Stimulated activated CD8-positive, alpha-beta memory T cell treated with anti-CD3 and anti-CD28 coated beads, Interleukin-2, amount 100 ng/mL, for 48 hours (primary cell): ENCODE results near the gene PEX26.
"Not testable (repeated sequence)": the region's sequence is repeated elsewhere in the genome, so short reads cannot be mapped to it uniquely, and the experiment has no call there.

Source experiments
- DNase-seq, 2 donors: peaks; one replicate each; pipeline ENCODE4 v3.0.0-alpha.2; 2020; ENCODE audit warnings: low read depth in 2 of 2

PEX26 gene

GRCh38 chr22:18077639-18078328, at the start of gene PEX26:
TSS of gene PEX26 (plus strand) at chr22:18077990. CDS start at chr22:18078377, 387 bp downstream.
- DNase-seq, result peak; percentile 91

- no peak for DNase-seq
Observed at GRCh38 chr22:18028817-18029527, 48.8 kb upstream of the PEX26 start.

- DNase-seq, result no peak
Observed at GRCh38 chr22:18029686-18030267, 48.0 kb upstream of the PEX26 start.

GRCh38 chr22:18031695-18032454, 45.9 kb upstream of the PEX26 start:
- DNase-seq, result no peak

DNA sequence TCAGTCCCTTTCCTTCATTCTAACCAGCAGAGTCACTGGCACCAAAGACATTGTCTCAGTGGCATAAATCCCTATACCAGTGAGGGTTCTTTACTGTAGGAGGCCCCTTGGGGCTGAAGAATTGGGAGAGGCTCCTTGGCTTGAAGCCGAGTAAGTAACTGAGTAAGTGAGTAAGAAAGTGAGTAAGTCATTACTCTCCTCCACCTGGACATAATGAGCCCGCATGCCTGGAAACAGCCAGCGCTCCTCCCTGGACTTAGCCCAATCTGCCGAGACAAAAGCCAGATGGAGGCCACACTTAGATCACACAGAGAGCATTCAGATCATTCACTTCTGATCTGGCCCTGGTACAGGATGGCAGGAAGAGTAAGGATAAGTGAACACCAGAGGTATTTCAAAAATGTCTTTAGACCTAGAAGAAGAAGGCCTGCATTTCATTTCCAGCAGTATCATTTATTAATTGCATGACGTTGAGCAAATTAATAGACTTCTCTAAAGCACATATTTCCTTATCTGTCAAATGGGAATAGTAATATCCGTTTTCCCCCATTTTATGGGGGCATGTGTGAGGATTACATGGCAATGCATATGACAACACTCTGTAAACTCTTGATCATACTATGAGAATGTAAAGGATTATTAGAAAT, 45.2 kb upstream of the PEX26 start:
- DNase-seq, result no peak

GRCh38 chr22:18033204-18033998, 44.4 kb upstream of the PEX26 start:
- no peak for DNase-seq

GRCh38 chr22:18034076-18034475, 43.7 kb upstream of the PEX26 start:
- no peak for DNase-seq

- DNase-seq, result no peak
Observed at GRCh38 chr22:18035751-18036150, 42.0 kb upstream of the PEX26 start.

DNA sequence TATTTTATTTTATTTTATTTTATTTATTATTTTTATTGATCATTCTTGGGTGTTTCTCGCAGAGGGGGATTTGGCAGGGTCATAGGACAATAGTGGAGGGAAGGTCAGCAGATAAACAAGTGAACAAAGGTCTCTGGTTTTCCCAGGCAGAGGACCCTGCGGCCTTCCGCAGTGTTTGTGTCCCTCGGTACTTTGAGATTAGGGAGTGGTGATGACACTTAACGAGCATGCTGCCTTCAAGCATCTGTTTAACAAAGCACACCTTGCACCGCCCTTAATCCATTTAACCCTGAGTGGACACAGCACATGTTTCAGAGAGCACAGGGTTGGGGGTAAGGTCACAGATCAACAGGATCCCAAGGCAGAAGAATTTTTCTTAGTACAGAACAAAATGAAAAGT, 36.9 kb upstream of the PEX26 start:
- not testable (repeated sequence) for DNase-seq

- DNase-seq, result no peak
Observed at GRCh38 chr22:18042685-18043084, 35.1 kb upstream of the PEX26 start.

DNA sequence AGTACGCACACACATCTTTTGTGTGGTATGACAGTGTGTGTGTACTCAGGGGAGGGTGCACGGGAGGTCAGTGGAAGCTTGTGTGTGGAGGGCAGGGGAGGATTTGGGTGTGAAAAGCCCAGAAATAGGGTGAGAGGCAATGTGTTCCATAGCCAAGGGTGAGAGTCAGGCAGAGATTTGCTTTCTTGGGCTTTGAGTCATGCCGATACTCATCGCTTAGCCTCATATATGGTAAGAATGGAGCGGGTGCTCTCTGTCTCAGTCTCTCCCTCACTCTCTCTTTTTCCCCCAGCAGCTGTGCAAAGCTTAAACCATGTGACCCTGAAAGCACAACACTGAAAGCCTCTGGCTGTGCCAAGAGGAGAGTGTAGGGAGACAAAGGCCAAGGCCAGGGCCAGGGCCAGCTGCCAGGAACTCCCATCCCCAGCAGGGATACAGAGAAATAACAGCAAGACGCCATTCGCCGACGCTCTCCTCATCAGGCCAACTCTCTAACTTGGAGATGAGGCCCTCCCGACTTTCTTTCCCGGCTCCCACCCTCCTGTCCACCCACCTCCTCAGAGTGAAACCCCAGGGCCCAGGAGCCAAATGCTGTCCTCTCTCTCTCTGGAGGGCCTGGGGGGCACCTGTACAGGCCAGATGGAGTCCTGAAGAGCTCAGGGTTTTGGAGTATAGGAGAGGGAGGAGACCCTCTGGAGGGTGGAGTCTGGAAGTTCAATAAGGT, 33.1 kb upstream of the PEX26 start:
- no peak for DNase-seq

- DNase-seq, result no peak
Observed at GRCh38 chr22:18045794-18046193, 32.0 kb upstream of the PEX26 start.

DNA sequence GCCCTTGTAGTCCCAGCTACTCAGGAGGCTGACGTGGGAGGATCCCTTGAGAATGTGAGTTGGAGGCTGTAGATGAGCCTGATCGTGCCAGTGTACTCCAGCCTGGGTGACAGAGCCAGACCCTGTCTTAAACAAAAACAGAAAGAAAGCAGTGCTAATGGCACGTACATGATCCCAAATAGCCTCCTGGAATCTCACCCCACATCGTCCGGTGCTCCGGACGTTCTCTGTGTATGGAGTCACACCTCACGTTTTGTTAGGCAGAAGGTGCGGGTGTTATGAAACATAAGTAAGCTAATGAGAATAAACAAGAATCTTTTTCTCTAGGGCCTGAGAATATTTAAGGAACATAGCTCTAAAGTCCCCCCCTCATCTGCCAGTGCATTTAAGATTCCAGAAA, 29.7 kb upstream of the PEX26 start:
- no peak for DNase-seq

DNA sequence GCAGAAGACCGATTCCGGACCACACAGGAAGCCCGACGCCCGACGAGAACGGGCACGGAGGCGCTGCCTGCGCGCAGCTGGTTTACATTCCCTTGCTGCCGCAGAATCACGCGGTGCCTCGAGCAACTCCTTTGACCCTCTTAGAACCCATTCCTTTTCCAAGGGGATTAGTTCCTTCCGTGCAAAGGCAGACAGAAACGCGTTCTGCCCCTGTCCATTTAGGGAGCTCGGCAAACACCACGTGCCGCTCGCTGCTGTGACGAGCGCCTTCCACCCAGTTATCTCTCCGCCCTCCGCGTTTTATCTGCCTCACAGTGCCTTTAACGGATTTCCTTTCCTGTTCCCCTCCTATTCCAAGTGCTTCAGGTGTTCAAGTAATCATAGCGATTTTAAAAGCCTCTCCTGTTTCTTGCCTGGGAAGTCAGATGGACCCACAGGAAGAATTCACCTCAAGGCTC, 29.3 kb upstream of the PEX26 start:
- no peak for DNase-seq

DNA sequence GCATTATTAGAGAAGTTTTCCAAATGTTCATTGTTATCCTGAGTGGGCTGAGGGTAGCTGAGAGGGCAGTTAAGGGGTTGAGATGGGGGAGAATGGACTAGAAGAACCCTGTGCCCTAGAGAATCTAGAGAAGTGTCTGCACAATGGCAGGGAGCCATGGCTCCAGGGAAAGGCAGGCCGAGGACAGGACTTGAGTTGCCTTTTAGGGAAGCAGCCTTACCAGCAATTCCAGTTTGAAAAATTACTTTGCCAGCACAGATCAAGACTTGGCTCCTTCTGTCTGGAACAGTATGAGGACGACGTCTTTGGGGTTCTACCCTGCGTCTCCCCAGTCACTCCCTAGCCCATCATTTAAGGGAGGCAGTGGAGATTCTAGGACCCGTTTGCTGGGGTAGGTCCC, 27.7 kb upstream of the PEX26 start:
- DNase-seq, result no peak

DNA sequence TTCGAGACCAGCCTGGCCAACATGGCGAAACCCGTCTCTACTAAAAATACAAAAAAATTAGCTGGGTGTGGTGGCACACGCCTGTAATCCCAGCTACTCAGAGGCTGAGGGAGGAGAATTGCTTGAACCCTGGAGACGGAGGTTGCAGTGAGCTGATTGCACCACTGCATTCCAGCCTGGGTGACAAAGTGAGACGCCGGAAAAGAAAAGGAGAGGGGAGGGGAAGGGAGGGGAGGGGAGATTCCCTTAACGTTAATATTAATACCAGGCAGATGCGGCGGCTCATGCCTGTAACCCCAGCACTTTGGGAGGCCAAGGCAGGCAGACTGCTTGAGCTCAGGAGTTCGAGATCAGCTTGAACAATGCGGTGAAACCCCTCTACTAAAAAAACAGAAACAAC, 26.7 kb upstream of the PEX26 start:
- DNase-seq, result not testable (repeated sequence)

DNA sequence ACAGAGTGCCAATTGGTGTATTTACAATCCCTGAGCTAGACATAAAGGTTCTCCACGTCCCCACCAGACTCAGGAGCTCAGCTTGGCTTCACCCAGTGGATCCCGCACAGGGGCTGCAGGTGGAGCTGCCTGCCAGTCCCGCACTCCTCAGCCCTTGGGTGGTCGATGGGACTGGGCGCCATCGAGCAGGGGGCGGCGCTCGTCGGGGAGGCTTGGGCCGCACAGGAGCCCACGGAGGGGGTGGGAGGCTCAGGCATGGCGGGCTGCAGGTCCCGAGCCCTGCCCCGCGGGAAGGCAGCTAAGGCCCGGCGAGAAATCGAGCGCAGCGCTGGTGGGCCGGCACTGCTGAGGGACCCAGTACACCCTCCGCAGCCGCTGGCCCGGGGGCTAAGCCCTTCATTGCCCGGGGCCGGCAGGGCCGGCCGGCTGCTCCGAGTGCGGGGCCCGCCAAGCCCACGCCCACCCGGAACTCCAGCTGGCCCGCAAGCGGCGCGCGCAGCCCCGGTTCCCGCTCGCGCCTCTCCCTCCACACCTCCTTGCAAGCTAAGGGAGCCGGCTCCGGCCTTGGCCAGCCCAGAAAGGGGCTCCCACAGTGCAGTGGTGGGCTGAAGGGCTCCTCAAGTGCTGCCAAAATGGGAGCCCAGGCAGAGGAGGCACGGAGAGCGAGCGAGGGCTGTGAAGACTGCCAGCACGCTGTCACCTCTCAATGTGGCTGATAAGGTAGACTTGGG, 24.4 kb upstream of the PEX26 start:
- not testable (repeated sequence) for DNase-seq

DNA sequence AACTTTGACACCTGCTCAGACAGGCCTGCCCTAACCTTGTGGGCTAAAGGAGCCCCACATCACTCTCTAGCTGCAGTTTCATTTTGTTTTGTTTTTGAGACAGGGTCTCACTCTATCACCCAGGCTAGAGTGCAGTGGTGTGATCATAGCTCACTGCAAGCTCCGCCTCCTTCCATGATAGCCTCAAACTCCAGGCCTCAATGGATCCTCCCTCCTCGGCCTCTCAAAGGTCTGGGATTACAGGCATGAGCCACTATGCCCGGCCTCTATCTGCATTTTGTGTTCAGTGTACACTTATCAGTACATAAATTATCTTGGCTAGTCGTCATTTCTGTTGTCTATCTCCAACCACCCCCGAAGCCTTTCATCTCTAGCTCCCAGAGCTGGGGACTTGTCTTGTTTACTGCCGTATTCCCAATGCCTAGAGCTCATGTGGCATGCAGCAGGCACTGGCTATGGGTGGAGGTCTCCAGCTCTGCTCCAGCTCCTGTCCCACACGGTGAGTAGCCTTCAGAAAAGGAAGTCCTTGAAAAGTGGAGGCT, 22.1 kb upstream of the PEX26 start:
- no peak for DNase-seq

- DNase-seq, result no peak
Observed at GRCh38 chr22:18056161-18056666, 21.6 kb upstream of the PEX26 start.
